C4-2B (cell line): Measurements from ENCODE around the gene LRRC15.

ENCODE experiments used
- H3K27ac ChIP-seq: fragments of 450-650 bp; 2 replicates; pipeline ENCODE4 v1.5.1; 2017
- ZFX ChIP-seq: fragments of 450-650 bp; IDR thresholded peaks from 2 replicates; pipeline ENCODE4 v1.6.1; 2017
- TF ChIP-seq, protein P1 (sequence below): fragments of 450-650 bp; conservative IDR thresholded peaks from 2 replicates; pipeline ENCODE4 v1.5.1; 2017; ENCODE audit warnings: mild to moderate bottlenecking

The LRRC15 gene

DNA sequence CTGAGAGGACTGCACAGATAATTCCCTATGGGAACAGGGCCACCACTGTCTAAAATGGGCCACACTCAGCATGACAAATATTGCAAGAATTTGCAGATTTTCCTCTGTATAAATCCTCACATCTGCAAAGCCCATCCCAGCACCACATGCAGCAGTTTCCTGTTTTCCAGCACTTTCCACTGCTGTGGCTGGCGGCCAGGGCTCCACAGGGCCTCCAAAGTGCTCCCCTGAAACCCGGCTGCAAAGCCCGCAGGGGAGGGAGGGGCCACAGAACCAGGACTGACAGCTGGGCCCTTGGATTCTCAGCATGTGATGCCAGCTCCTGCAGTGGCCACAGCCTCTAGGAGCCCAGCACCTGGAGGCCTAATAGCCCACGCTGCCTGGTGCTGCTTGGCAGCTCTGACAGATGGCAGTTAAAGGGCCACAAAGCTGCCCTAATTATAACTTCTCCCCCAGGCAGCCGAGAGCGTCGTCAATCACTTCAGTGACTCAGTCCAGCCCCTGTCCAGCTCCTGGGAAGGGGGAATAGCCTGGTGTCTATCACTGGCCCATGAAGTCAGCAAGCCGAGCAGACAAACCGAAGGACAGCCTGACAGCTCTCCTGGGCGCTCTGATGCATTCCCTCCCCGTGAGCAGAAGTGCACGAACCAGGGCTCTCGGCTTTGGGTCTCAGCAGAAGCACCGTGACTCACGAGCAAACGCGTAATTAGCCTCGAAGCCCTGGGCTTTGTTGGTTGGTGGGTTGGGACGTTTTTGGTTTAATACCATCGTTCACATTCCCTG lies 4.7 kb downstream of the LRRC15 start:
- TF ChIP-seq, protein P1, sequence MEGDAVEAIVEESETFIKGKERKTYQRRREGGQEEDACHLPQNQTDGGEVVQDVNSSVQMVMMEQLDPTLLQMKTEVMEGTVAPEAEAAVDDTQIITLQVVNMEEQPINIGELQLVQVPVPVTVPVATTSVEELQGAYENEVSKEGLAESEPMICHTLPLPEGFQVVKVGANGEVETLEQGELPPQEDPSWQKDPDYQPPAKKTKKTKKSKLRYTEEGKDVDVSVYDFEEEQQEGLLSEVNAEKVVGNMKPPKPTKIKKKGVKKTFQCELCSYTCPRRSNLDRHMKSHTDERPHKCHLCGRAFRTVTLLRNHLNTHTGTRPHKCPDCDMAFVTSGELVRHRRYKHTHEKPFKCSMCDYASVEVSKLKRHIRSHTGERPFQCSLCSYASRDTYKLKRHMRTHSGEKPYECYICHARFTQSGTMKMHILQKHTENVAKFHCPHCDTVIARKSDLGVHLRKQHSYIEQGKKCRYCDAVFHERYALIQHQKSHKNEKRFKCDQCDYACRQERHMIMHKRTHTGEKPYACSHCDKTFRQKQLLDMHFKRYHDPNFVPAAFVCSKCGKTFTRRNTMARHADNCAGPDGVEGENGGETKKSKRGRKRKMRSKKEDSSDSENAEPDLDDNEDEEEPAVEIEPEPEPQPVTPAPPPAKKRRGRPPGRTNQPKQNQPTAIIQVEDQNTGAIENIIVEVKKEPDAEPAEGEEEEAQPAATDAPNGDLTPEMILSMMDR, result no peak
- no peak for TF ChIP-seq ZFX
- no peak overlapping the region for H3K27ac ChIP-seq

GRCh38 chr3:194364314-194364651 lies 5.3 kb downstream of the LRRC15 start:
- no peak for TF ChIP-seq ZFX
- TF ChIP-seq, protein P1, result no peak
- no peak overlapping the region for H3K27ac ChIP-seq

GRCh38 chr3:194360568-194360967 lies 9.0 kb downstream of the LRRC15 start:
- H3K27ac ChIP-seq, result no peak overlapping the region
- TF ChIP-seq, protein P1, result no peak
- no peak for TF ChIP-seq ZFX

DNA sequence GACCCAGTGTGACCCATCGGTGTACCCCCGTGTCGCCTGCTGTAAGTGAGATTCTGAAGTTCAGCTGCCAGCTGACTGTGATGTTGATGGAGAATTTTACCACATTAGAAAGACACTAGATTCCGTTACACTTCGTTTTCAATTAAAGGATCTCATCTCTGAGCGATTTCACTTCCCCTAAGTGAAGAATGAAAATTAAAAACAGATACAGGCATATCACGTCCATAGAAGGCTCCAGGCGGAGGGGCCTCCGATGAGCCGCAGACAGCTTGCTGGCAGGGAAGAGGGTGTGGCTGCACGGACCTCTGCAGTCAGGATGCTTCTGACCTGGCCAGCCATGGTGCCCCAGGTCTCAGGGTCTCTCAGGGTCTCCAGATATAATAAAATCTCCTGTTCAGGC lies 11.9 kb downstream of the LRRC15 start:
- H3K27ac ChIP-seq, result no peak overlapping the region
- TF ChIP-seq, protein P1, result no peak
- TF ChIP-seq ZFX, result no peak

- no peak overlapping the region for H3K27ac ChIP-seq
- TF ChIP-seq, protein P1, result no peak
- TF ChIP-seq ZFX, result no peak
These were observed 14.2 kb downstream of the LRRC15 start for GRCh38 chr3:194355379-194355778.

GRCh38 chr3:194354315-194354714 lies 15.2 kb downstream of the LRRC15 start:
- no peak overlapping the region; the same call in 1 of the 2 replicates for H3K27ac ChIP-seq
- TF ChIP-seq ZFX, result no peak
- TF ChIP-seq, protein P1, result no peak

DNA sequence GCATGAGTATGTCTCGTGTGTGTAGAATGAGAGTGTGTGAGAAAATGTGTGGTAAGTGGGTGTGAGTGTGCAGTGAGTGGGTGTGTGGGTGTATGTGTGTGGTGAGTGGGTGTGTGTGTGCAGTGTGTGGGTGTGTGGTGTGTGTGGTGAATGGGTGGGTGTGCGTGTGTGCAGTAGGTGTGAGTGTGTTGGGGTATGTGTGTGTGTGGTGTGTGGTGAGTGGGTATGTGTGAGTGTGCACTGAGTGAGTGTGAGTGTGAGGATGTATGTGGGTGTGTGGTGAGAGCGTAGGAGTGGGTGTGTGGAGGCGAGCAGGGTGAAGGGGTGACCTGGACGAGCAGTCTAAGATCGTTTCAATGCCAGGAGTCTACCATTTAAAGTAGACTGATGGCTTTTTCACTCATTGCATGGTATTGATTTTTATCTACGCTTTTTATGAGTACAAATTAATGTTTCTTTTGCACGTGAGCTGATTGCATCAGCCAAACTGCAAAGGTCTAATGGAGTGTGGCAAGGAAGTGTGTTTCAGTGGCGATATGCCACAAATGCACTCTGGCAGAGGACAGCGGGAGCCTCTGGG lies 16.8 kb downstream of the LRRC15 start:
- H3K27ac ChIP-seq, result peak overlapping the region; percentile 61
- TF ChIP-seq, protein P1, result no peak
- no peak for TF ChIP-seq ZFX
